ENCODE data around the gene ATP2C1. TPM values are rescaled to one million over a fixed set of nuclear protein-coding genes. Genes with fewer than 3 reads are reported as not detected.

The ATP2C1 gene
- total and polyA plus RNA-seq, 2 of the 13 experiments (the other 11 are each of a cell fraction or from before 2014, with no cell fraction given), result 32.4 to 37.6 TPM

GRCh38 chr3:130894130-130894985 lies 474 bp downstream of the ATP2C1 start (continued):
- TF ChIP-seq MNT (IDR thresholded peaks at IDR 0.05) (no peak), ELF3 (CRISPR knock-in tag; IDR thresholded peaks at IDR 0.05) (no peak), EHMT2 (IDR thresholded peaks at IDR 0.05; ENCODE audit: borderline replicate concordance, low read depth, low read length) (no peak), MAZ (IDR thresholded peaks at IDR 0.05; ENCODE audit: borderline replicate concordance, low read depth, low read length) (0 out of 2 replicates have a peak, but pooled peaks have one; percentile 13), MAZ (CRISPR knock-in tag; IDR thresholded peaks at IDR 0.05; ENCODE audit: low read depth) (no peak; the same call in 1 of the 2 replicates), KMT2B (CRISPR knock-in tag; IDR thresholded peaks at IDR 0.05) (peak; percentile 4; the same call in 1 of the 2 replicates), KLF12 (CRISPR knock-in tag; IDR thresholded peaks at IDR 0.05; ENCODE audit: borderline replicate concordance) (no peak), ZNF33B (CRISPR knock-in tag; IDR thresholded peaks at IDR 0.05) (0 out of 2 replicates have a peak, but pooled peaks have one; percentile 9), ZNF460 (CRISPR knock-in tag; IDR thresholded peaks at IDR 0.05; ENCODE audit: borderline replicate concordance) (no peak), ZNF605 (CRISPR knock-in tag; IDR thresholded peaks at IDR 0.05) (peak; percentile 53; the same call in 1 of the 2 replicates), ZMYM2 (CRISPR knock-in tag; IDR thresholded peaks at IDR 0.05) (peak; percentile 76; the same call in 1 of the 2 replicates), U2AF2 (IDR thresholded peaks at IDR 0.05; ENCODE audit: low read depth, low read length) (no peak), TEAD2 (CRISPR knock-in tag; IDR thresholded peaks at IDR 0.05) (0 out of 2 replicates have a peak, but pooled peaks have one; percentile 4), ZNF746 (CRISPR knock-in tag; IDR thresholded peaks at IDR 0.05) (0 out of 2 replicates have a peak, but pooled peaks have one; percentile 26), ZNF816 (CRISPR knock-in tag; IDR thresholded peaks at IDR 0.05; ENCODE audit: borderline replicate concordance) (no peak), HNRNPLL (IDR thresholded peaks at IDR 0.05; ENCODE audit: low read depth, low read length, poor library complexity, severe bottlenecking) (no peak), ZNF761 (CRISPR knock-in tag; conservative IDR thresholded peaks at IDR 0.05) (no peak), HOXA3 (CRISPR knock-in tag; IDR thresholded peaks at IDR 0.05) (no peak), ZNF777 (CRISPR knock-in tag; IDR thresholded peaks at IDR 0.05) (peak; percentile 73; the same call in 1 of the 2 replicates), HMGXB4 (CRISPR knock-in tag; IDR thresholded peaks at IDR 0.05; ENCODE audit: borderline replicate concordance in 1 of 2, low read depth in 1 of 2) (0 out of 4 replicates have a peak, but pooled peaks of 1 of the 2 experiments have one; percentile 15), HBP1 (CRISPR knock-in tag; IDR thresholded peaks at IDR 0.05; ENCODE audit: low read depth) (no peak)

Data from HepG2 (cell line).